ENCODE results near the gene AGMO.

Gene AGMO

DNA sequence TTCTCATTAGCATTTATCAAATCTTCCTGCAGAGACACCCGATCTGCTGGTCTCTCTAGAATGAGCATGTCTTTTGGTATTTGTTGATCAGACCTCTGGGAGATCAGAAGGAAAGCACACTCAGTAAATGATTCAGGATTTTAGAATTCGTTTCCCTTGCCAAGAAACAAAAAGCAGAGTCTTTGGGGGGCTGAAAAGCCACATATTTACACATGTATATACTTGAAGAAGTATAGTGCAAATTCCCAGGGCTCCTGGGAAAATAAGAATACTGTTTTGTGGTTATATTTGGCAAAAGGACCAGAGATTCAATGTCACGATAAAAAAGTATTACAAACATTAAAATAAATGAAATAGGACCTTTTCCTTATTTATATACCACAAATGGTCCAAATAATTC is 100.2 kb downstream of the AGMO start:
- DNase-seq (ENCODE audit: low read depth, low spot score): peak; percentile 88

DNA sequence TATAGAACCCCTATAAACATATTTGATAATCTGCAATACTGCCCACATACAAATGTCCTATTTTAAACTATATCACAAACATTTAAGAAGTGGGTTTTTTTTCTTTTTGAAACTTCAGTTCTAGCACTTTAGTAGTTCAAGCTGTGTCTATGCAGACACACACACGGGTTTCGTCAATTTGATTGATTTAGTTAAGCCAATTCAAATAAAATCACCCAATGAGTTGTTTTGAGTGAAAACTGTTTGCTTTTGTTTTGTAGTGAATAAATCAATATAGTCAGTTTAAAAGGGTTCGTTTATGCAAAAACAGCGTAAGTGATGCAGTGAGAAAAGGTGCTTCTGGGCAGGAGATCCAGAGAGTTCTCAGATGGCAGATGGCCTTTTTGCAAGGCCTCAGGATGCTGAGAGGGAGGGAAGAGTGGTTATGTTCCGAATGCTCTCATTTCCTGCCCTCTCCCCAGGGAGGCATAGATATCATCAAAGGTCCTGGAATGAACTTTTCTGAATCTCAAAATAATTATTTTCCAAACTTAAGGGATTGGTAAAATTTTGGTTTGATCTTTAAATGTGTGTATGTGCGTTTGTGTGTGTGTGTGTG is 102.7 kb downstream of the AGMO start:
- no peak for DNase-seq (ENCODE audit: low read depth, low spot score)

DNA sequence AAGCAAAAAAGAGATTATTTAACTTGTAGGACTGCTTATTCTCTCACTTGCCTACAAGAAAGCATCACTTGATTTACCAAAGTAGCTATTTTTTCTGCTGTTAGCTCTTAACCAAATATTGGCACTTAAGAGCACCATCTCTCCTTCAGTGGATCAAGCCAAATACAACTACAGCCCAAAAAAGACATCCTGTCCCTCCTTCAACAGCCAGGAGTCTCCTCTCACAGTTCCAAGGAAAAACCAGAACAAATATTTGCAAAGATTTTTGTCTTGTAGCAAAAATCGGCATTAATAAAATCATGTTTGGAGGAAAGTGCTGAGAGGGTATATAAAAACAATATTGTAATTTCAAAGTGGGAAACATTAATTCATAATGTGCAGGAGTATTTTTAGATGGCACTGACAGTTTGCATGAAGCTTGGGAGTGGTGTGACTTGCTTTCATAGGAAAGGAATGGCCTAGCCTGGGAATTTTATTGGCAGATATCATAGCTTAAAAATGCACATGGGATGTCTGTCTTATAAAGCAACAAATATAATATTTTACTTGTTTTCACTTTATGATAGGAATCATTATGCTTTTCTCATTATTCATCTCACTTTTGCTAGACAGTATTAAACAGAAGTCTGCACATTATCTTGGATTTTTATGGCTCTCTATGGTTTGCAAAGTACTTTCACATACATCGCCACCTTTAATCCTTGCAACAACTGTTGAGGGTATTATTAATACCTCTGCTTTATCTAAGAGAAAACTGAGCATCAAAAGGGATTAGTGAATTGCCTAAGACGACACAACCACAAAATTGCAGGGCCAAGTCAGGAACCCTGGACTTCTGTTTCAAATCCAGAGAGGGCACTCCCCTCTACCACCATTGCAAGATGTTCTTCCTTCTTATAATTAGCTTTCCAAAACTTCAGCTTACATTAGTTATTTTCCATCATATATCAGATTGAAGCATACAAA is 103.5 kb downstream of the AGMO start:
- no peak for DNase-seq (ENCODE audit: low read depth, low spot score)

DNA sequence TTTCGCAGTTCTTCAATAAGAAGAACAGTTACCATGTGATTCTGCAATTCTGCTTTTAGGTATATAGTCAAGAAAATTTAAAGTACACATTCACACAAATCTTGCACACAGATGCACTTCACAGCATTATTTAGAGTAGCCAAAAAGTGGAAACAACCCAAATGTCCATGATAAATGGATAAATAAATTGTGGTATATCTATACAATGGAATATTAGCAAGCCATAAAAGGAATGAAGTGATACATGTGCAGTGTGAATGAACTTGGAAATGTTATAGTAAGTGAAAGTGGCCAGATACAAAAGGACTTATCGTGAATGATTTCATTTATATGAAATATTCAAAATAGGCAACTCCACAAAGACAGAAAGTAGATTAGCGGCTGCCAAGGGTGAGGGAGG is 109.1 kb downstream of the AGMO start:
- no peak for DNase-seq (ENCODE audit: low read depth, low spot score)

DNA sequence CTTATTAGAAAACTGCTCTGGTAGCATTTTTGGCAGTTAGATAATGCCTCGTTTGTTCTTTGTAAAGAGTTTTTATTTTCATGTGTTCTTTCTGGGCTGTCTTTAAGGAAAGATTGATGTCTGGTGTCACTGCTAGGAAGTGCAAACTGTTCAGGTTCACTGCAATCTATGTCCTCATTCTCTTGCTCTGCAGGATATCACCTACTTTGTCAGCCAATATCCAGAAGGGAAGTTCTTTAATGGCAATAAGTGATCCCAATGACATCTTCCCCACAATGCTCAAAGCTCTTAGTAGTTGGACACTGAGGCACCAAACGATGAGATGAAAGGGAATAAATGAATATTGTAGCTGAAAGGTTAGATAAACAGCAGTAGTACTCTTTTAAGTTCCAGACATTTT is 115.1 kb downstream of the AGMO start:
- DNase-seq (ENCODE audit: low read depth, low spot score): no peak

DNA sequence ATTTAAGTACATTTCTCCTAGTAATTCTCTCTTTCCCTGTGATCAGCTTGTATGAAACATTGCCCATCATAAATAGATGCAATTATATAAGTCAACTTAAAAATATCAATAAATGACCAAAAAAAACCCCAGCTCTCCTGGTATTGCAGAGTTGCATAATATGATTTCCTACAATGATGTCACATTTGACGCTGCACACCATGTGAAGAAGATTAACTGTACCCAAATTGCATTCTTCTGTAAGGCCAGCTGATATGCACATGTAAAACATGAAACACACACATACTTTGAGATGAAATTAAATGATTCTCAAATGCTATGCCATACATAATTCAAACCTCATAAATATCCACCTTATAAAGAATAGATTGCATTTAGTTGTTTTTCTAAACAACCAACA is 115.5 kb downstream of the AGMO start:
- no peak for DNase-seq (ENCODE audit: low read depth, low spot score)

DNA sequence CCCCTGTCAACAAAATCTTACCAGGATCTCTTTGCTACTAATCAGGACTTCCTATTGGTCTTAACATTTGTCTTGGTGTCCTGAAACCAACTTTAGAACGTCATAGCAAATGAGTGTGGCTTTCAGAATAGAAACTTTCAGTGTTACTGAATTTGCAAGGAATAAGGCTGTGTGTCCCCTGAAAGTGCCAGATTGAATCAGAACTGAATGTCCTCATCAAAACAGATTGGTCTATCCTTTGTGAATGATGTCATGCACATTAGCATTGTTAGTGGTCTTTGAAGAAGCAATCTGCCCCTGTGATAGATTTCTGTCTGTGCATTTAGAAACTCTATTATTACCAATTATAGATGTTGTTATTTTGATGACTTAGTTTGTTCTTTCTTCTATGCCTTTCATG is 119.9 kb downstream of the AGMO start:
- no peak for DNase-seq (ENCODE audit: low read depth, low spot score)

DNA sequence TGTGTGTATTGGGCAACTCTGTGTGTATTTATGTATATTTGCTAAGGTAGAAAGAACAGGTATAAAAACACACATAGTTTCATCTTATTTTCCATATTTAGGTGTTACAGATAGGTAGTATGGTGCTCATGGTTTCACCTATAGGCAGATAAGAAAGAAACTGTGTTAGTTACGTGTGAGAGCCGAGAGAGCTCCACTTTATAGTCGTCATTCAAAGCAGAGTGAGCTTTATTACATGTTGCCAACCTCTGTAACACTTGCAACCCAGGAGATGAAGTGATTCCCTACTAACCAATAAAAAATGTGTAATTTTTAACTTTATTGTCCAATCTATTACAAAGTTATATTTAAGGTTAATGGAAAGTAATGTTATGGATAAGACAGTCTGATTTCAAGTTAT is 121.3 kb downstream of the AGMO start:
- DNase-seq (ENCODE audit: low read depth, low spot score): no peak

DNA sequence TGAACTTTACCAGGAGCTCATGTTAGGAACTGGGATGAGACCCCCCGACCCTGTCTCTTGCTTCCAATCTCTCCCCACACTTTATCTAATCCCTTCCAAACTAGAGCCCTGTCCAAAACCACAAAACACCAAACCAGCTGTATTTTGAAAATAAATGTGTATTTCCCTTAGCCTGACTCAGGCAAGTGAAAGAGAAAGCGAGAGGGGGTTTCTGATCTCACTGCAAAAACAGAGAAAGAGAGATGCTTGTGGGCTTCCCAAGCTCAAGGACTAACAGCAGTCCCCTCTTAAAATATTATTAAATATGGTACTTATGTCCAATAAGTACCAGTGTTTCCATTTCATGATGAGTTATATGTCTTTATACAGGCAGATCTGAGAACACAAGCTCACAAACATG is 122.0 kb downstream of the AGMO start:
- DNase-seq (ENCODE audit: low read depth, low spot score): peak; percentile 7

DNA sequence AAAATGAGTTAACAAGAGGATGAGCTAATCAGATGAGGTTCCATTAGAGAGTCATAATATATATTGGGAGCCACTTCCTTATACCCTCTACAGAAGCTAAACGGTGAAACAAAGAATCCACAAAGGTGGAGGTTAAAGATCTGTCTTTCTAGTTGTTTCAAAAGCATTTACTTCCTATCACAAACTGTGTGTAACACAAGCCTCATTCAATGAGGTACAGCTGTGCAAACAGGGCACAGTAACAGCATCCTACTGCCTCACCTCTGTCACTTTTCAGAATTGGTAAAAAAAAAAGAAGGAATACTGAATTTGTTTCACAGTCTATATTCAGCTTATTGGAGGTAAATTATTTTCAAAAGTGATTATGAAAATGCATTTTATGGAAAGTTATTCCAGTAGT is 128.7 kb downstream of the AGMO start:
- DNase-seq (ENCODE audit: low read depth, low spot score): no peak

DNA sequence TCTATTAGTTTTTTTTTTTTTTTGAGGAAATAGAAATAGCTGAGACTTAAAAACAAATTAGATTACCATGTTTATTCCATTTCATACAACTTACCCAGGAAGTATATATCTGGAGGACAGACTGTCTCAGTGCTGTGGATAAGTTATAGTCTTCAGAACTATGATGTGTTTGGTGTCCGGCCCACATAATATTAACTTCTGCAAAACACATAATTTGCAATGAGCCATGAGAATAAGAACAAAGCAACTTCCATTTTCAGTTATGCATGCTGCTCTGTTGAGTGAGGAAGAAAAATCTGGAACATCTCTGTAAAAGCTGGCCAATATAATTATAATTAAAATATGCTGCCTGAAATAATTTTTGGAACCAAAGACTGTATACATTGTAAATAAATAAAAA is 130.9 kb downstream of the AGMO start:
- DNase-seq (ENCODE audit: low read depth, low spot score): no peak

DNA sequence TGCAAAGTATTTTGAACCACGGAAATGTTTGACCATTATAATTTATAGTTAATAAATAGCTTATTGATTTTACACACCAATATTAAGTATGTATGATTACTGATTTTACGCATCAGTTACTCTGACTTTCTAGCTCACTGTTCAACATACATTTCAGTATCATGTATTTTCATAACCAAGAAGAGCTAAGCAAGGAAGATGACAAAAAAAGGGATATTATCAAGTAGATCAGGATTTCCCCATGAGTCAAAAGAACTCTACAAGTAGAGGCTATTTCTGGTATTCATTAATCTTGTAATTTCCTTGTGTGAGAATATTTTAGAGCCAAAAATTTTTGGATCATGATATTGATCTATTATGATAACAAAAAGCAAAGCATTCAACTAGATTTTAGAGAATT is 131.6 kb downstream of the AGMO start:
- no peak for DNase-seq (ENCODE audit: low read depth, low spot score)

DNA sequence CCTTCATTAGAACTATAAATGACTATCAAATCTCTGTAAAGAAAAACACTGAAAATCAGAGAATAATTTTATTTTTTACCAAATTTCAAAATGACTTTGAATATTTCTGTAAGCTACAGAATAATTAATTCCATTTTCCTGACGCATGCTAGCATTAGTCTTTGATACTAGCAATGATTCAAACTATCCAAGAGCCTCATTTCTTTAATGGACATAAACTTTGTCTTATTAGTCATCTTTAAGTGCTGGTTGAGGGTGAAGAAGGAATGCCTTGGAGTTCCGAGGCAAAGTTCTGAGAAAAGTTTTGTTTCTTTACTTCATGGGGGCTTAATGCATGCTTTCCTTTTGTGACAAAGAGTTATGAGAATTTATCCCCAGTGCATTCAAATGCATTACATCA is 137.3 kb downstream of the AGMO start:
- peak; percentile 1 for DNase-seq (ENCODE audit: low read depth, low spot score)

DNA sequence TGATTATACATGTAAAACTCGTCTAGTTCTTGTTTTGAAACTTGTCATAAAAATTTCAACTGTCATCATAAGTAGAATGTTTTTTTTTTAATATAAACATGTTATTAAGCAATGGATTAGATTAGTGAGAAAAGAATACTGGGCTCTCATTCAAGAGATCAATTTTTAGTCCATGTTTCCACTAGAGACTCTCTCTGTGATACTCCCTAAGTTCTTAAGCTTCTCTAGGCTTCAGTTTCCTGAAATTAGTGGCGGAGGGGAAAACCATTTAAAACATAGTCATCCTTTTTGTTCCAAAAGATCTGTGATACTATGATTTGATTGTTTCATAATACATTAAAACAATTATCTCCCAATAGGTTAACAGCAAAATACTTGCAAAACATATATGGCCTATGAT is 142.2 kb downstream of the AGMO start:
- no peak for DNase-seq (ENCODE audit: low read depth, low spot score)

DNA sequence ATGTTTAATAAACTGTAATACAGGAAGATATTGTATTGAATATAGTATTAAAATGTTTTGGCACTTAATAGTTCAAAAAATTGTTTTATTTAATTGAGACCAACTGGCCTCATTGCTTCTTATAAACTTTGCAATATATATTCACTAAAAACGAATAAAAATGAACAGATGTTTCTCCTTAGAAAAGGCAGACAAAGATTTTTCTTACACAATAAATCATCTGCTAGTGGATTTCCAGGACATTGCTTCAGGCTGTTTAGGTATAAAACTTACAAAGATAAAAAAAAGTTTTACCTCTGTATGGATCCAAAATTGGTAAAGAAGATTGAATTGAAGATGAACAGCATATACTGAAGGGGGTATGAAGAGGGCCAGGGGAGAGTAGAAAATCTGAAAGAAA is 143.6 kb downstream of the AGMO start:
- DNase-seq (ENCODE audit: low read depth, low spot score): no peak

DNA sequence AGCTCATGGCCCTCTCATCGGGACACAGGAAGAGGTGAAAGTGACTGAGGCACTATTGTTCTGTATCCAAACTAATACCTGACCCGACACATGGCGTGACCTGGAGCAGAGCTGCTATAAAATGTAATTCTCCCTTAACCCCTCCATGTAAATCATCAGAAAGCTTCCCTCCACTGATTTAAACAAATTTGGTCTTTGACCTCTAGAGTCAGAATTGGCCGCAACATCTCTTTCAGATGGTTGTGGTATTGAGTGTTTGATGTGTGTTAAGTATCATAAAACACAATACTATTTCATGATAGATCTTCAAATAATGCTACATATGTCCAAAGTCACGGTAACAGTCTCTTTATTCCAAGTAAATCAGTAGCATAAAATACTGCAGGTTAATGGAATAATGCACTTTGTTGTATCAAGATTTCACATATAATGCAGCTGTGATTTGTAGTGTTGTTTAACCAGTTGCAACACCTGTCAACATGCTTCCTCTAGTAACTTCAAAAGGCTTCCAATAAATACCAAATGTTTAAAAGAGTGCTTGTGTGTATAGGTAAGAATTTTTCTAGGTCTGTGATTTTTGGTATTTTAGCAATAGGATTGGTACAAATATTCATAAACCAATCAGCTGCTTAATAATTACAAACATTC is 144.3 kb downstream of the AGMO start:
- DNase-seq (ENCODE audit: low read depth, low spot score): no peak

DNA sequence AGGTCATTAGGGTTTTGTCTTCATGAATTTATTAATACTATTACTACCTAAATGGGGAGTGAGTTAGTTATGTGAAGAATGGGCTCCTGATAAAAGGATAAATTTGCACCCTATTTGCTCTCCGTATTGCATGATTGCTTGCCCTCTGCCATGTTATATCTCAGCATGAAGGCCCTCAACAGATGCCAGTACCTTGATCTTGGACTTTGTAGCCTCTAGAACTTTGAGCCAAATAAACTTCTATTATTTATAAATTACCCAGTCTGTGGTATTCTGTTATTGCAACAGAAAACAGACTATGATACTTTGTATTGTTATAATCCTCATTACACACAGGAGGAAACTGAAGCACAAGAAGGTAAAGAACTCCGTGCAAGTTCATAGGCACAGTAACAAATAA is 150.8 kb downstream of the AGMO start:
- no peak for DNase-seq (ENCODE audit: low read depth, low spot score)

DNA sequence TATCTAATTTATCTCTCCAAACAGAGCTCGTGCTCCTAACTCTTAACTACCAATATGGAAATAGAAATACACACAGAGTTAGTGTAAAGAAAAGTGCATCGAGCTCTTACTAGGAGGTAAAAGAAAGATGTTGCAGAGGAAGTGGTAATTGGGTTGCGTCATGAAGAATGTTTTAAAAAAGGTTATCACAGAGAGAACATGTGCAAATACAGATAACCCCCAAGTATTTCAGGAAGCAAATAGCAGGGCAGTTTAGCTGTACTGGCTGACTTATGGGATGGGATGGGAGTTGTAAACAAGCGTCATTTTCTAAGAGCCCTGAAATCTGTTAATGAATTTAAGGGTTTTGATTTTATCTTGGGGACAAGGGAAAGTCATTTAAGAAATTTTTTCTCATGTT is 153.9 kb downstream of the AGMO start:
- DNase-seq (ENCODE audit: low read depth, low spot score): no peak

DNA sequence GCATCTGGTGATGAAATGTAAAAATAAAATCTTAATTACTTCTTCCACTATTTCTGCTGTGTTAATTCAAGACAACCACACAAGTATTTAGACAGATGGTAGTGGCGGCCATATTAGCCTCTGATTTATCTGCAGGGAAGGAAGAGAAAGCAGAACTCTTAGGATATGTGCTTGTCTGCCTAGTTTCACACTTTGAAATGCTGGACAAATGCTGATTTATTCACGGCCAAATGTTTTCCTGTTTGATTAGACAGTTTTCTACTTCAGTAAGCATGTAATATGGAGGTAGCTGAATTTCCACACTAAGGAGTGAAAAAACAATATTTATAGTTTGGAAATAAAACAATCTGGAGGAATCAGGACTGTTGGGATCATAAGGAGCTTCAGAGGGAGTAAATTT is 158.1 kb downstream of the AGMO start:
- no peak for DNase-seq (ENCODE audit: low read depth, low spot score)

DNA sequence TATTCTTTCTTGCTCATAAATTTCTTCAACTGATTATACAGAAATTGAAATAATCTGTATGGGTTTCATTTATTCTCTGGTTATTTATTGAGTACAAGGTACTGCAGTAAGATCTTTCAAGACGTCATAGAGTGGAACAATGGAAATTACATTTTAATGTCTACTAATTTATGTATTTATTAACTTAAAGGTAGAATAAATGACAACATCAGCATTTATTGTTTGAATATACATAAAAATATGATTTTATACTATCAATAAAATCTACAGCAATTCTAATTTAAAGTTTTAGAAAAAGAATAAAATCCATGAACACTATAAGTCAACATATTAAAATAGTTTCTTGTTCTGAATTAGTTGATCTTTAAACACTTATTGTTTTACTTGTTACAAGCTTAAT is 158.5 kb downstream of the AGMO start:
- no peak for DNase-seq (ENCODE audit: low read depth, low spot score)

DNA sequence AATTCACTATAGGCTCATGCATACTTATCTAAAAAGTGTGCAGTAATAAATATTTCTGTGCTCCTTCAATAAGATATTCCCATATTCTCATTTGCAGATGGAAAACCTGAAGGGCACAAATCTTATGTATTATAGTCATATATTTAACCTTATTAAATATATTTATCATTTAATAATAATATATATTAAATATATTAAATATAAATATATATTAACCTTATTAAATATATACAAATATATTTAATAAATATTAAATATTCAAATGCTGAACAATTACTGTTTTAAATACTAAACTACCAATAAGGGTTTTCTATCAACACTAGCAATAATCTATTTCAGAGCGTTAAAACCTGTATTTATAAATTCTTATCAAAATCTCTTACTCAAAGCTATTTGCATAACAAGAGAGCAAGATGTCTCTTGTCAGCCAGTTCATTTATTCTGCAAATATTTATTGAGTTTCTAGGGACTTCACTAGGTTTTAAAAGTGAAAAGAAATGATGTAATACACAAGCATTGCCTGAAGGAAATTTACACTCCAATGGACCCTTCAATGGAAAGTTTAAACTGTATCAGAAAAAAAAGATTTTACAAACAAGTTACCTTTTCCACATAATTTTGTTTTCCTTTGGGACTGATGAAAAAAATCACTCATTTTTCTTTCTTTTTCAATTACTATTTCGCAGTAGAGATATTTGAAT is 159.2 kb downstream of the AGMO start:
- DNase-seq (ENCODE audit: low read depth, low spot score): no peak

DNA sequence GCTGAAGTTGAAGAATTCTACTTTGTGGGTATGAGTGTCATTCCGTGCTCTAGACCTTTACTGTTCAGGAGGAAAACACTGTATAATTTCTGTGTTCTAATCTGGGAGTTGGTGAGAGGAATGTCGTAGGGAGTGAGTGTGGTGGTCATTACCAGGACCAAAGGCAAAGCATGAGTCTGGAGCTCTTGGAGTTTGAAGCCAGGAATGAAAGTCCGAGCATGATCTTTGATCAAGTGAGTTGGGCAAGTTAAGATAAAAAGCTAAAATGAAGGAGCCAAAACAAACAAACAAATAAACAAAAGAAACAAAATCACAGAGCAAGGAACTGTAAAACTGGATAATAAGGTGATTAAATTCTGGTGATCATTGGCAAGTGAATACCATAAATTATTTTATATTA is 161.4 kb downstream of the AGMO start:
- DNase-seq (ENCODE audit: low read depth, low spot score): no peak

Data from astrocyte of the hippocampus (primary cell).